Activated CD8-positive, alpha-beta T cell treated with anti-CD3 and anti-CD28 coated beads, Interleukin-2, amount 10 ng/mL, durations not matched to agents 7 days and 5 days (primary cell): Measurements from ENCODE around the gene ATP12A. TPM values are rescaled to one million over a fixed set of nuclear protein-coding genes. Genes with fewer than 3 reads are reported as not detected.
"Not testable (repeated sequence)": the region's sequence is repeated elsewhere in the genome, so short reads cannot be mapped to it uniquely, and the experiment has no call there.

Source experiments
- ATAC-seq: fragments of 150-1000 bp; cut with Tn5 transposase; one replicate; pipeline ENCODE4 v1.10.0; 2021; ENCODE audit warnings: moderate library complexity
- CTCF ChIA-PET: fragments of 350-600 bp; sonication (Branson Sonifier 250); formaldehyde crosslinking; loops from one replicate; lab custom pipeline; 2021; ENCODE audit warnings: antibody characterized with exemption; lab: Charles Lee
- POLR2A ChIA-PET: fragments of 350-600 bp; sonication (Branson Sonifier 250); formaldehyde crosslinking; loops from one replicate; lab custom pipeline; 2021; ENCODE audit warnings: antibody characterized with exemption; lab: Charles Lee
- DNase-seq: peaks from one replicate; pipeline ENCODE4 v3.0.0-alpha.2; 2020
- H3K27ac Mint-ChIP-seq: one replicate; pipeline ENCODE4 v1.8.0; 2021; ENCODE audit warnings: mild to moderate bottlenecking, mixed read lengths
- H3K27me3 Mint-ChIP-seq: one replicate; pipeline ENCODE4 v1.8.0; 2021; ENCODE audit warnings: low read depth, mixed read lengths
- H3K36me3 Mint-ChIP-seq: one replicate; pipeline ENCODE4 v1.8.0; 2021; ENCODE audit warnings: low read depth, mixed read lengths
- H3K4me1 Mint-ChIP-seq: one replicate; pipeline ENCODE4 v1.8.0; 2021; ENCODE audit warnings: low read depth, mixed read lengths
- H3K4me3 Mint-ChIP-seq: one replicate; pipeline ENCODE4 v1.8.0; 2021; ENCODE audit warnings: mild to moderate bottlenecking, mixed read lengths
- H3K9me3 Mint-ChIP-seq: one replicate; pipeline ENCODE4 v1.8.0; 2022; ENCODE audit warnings: mixed read lengths; ENCODE audit not compliant: insufficient read depth
- total RNA-seq, 2 experiments: library from RNA; stranded (reverse); gene quantifications; one replicate each; pipeline ENCODE4 v1.2.3, GENCODE V29; 2021

ATP12A gene
- total RNA-seq, 2 experiments from 2014 or later, result 0.05 to 0.08 TPM

DNA sequence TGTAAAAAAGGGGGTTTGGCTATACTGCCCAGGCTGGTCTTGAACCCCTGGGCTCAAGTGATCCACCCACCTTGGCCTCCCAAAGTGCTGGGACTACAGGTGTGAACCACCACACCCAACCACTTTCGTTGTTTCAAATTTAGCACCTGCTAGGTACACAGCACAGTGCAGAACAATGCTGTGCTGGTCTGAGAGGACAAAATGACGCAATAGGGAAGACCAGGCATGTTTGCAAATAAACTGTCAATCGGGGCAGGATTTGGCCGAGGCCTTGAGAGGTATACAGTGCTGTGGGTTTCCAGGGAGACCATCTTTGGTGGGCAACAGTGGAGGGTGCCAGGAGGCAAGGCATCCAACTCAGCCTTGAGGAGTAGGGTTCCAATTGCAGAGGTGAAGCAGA, 37.0 kb downstream of the ATP12A start:
- DNase-seq, result no peak
- H3K36me3 Mint-ChIP-seq, result no peaks in the 10 kb centered on the region
- H3K27me3 Mint-ChIP-seq, result peaks cover 25% of the 10 kb centered on the region
- ChIA-PET CTCF (interaction anchor here (1.1 to 1.9 kb wide), 3 partner anchors 10 to 33 kb away, joined by 3 to 9 read pairs (median 3); no protein-coding TSS in a partner anchor), POLR2A (no interaction called here)
- no peak overlapping the region for H3K27ac Mint-ChIP-seq
- H3K4me3 Mint-ChIP-seq, result no peak overlapping the region
- no peak for ATAC-seq
- peaks cover 20% of the 10 kb centered on the region for H3K4me1 Mint-ChIP-seq
- no peaks in the 10 kb centered on the region for H3K9me3 Mint-ChIP-seq

GRCh38 chr13:24718192-24718965, 38.2 kb downstream of the ATP12A start:
- Mint-ChIP-seq H3K4me3 (no peak overlapping the region), H3K4me1 (peaks cover 18% of the 10 kb centered on the region), H3K36me3 (no peaks in the 10 kb centered on the region), H3K9me3 (no peaks in the 10 kb centered on the region), H3K27ac (no peak overlapping the region), H3K27me3 (peaks cover 28% of the 10 kb centered on the region)
- CTCF ChIA-PET, result no interaction called here
- DNase-seq (no peak), ATAC-seq (no peak)
- POLR2A ChIA-PET, result no interaction called here

GRCh38 chr13:24719139-24719538, 38.9 kb downstream of the ATP12A start:
- H3K36me3 Mint-ChIP-seq, result no peaks in the 10 kb centered on the region
- ChIA-PET POLR2A (no interaction called here), CTCF (interaction anchor here (1.3 to 2.7 kb wide), 2 partner anchors 25 to 26 kb away, joined by 3 to 8 read pairs; no protein-coding TSS in a partner anchor)
- H3K4me1 Mint-ChIP-seq, result peaks cover 18% of the 10 kb centered on the region
- H3K4me3 Mint-ChIP-seq, result no peak overlapping the region
- no peaks in the 10 kb centered on the region for H3K9me3 Mint-ChIP-seq
- peaks cover 33% of the 10 kb centered on the region for H3K27me3 Mint-ChIP-seq
- no peak overlapping the region for H3K27ac Mint-ChIP-seq
- DNase-seq (no peak), ATAC-seq (no peak)

GRCh38 chr13:24723206-24723605, 43.0 kb downstream of the ATP12A start:
- Mint-ChIP-seq H3K4me1 (peaks cover 28% of the 10 kb centered on the region), H3K27ac (no peak overlapping the region), H3K9me3 (no peaks in the 10 kb centered on the region), H3K27me3 (peaks cover 35% of the 10 kb centered on the region), H3K36me3 (no peaks in the 10 kb centered on the region), H3K4me3 (no peak overlapping the region)
- ATAC-seq (no peak), DNase-seq (no peak)
- CTCF ChIA-PET, result interaction anchor here (0.6 to 7.8 kb wide), 7 partner anchors 9 to 46 kb away, joined by 3 to 71 read pairs (median 3); no protein-coding TSS in a partner anchor
- POLR2A ChIA-PET, result interaction anchor here (0.9 kb wide), 1 partner anchor 31 kb away, joined by 5 read pairs; no protein-coding TSS in a partner anchor

DNA sequence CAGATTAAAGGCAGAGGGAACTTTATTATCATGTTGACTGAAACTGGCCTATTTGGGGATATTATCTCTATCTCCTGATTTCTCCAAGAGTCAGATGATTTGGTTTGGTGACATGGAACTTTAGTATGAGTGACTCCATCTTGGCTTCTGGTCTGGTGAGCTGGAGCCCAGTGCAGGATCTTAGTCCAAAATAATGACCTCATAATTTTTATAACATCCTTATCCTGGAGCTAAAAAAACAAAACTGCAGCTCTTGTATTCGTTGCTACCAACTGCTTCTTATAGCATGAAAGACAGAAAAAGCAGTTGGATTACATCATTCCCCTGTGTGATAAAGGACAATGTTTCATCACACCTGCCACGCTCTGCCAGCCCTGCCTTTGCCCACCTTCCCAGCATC, 44.5 kb downstream of the ATP12A start:
- Mint-ChIP-seq H3K27me3 (peaks cover 31% of the 10 kb centered on the region), H3K27ac (no peak overlapping the region), H3K9me3 (no peaks in the 10 kb centered on the region), H3K4me3 (no peak overlapping the region), H3K36me3 (no peaks in the 10 kb centered on the region), H3K4me1 (peaks cover 28% of the 10 kb centered on the region)
- ATAC-seq (no peak), DNase-seq (no peak)
- CTCF ChIA-PET, result interaction anchor here (1.5 to 7.8 kb wide), 4 partner anchors 13 to 42 kb away, joined by 4 to 71 read pairs (median 36); no protein-coding TSS in a partner anchor
- POLR2A ChIA-PET, result interaction anchor here (0.8 kb wide), 1 partner anchor 30 kb away, joined by 3 read pairs; no protein-coding TSS in a partner anchor

DNA sequence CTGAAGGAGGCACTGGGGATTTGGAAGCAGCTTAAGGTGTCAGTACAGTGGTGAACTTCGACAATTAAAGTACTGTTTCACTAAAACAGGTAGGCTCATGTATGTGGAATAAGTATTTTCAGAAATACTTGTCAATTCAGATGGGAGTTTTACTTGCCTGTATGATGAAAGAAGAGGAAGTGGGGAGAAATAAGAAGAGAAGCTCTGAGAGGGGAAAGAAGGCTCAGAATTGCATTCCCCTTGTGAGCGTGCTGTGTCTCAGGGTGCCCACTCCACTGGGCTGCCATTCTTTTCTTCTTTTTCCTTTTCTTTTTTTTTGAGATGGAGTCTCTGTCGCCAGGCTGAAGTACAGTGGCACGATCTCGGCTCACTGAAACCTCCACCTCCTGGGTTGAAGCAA, 45.2 kb downstream of the ATP12A start:
- no peaks in the 10 kb centered on the region for H3K36me3 Mint-ChIP-seq
- peaks cover 23% of the 10 kb centered on the region for H3K4me1 Mint-ChIP-seq
- no peak overlapping the region for H3K27ac Mint-ChIP-seq
- POLR2A ChIA-PET, result interaction anchor here (0.8 kb wide), 1 partner anchor 31 kb away, joined by 3 read pairs; no protein-coding TSS in a partner anchor
- ATAC-seq (no peak), DNase-seq (no peak)
- no peak overlapping the region for H3K4me3 Mint-ChIP-seq
- CTCF ChIA-PET, result interaction anchor here (1.5 to 7.8 kb wide), 5 partner anchors 14 to 145 kb away, joined by 4 to 71 read pairs (median 21); no protein-coding TSS in a partner anchor
- H3K27me3 Mint-ChIP-seq, result peaks cover 24% of the 10 kb centered on the region
- H3K9me3 Mint-ChIP-seq, result no peaks in the 10 kb centered on the region

GRCh38 chr13:24727731-24728601, 47.8 kb downstream of the ATP12A start:
- H3K36me3 Mint-ChIP-seq, result no peaks in the 10 kb centered on the region
- peaks cover 26% of the 10 kb centered on the region for H3K27me3 Mint-ChIP-seq
- ATAC-seq (peak; percentile 100), DNase-seq (peak; percentile 81)
- H3K4me1 Mint-ChIP-seq, result peaks cover 23% of the 10 kb centered on the region
- no peak overlapping the region for H3K4me3 Mint-ChIP-seq
- ChIA-PET CTCF (interaction anchor here (0.7 to 7.8 kb wide), 21 partner anchors 17 to 276 kb away, joined by 3 to 71 read pairs (median 6); partner anchors contain the start of gene ATP12A), POLR2A (no interaction called here)
- H3K9me3 Mint-ChIP-seq, result no peaks in the 10 kb centered on the region
- no peak overlapping the region for H3K27ac Mint-ChIP-seq

DNA sequence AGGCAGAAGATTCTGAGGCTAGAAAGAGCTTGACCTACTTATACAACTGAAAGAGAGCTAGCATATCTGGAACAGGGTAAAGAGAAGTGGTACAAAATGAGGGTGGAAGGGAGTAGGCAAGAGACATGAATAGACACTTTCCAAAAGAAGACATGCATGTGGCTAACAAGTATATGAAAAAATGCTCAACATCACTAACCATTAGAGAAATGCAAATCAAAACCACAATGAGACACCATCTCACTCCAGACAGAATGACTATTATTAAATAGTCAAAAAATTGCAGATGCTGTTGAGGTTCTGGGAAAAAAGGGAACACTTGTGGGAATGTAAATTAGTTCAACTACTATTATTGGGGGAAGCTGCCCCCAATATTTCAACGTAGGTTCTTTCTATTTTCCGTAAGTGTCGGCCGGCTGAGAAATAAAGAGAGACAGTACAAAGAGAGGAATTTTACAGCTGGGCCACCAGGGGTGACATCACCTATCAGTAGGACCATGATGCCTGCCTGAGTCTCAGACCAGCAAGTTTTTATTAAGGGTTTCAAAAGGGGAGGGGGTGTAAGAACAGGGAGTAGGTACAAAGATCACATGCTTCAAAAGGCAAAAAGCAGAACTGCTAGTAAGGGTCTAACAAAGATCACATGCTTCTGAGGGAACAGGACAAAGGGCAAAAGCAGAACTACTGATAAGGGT, 50.8 kb downstream of the ATP12A start:
- H3K4me3 Mint-ChIP-seq, DNase-seq, ATAC-seq, H3K27ac Mint-ChIP-seq, POLR2A ChIA-PET, H3K36me3 Mint-ChIP-seq, H3K9me3 Mint-ChIP-seq: not testable (repeated sequence)
- peaks cover 15% of the 10 kb centered on the region for H3K4me1 Mint-ChIP-seq
- CTCF ChIA-PET, result interaction anchor here (0.8 kb wide), 1 partner anchor 125 kb away, joined by 3 read pairs; no protein-coding TSS in a partner anchor
- H3K27me3 Mint-ChIP-seq, result peaks cover 12% of the 10 kb centered on the region

DNA sequence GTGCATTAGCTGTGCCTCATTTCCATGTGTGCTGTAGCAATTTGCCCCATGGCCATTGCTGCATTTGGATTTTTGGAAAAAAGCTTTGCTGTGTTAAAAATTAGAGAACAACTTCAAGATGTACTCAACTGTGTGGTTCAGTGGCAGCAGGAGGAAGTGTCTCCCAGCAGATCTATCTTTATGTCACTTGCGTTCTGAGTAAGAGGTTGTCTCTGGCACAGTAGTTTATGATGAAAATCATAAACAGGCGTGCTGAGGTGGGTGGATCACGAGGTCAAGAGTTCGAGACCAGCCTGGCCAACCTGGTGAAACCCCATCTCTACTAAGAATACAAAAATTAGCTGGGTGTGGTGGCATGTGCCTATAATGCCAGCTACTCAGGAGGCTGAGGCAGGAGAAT, 54.7 kb downstream of the ATP12A start:
- no peak for ATAC-seq
- ChIA-PET CTCF (interaction anchor here (1.2 kb wide), 1 partner anchor 12 kb away, joined by 3 read pairs; no protein-coding TSS in a partner anchor), POLR2A (no interaction called here)

DNA sequence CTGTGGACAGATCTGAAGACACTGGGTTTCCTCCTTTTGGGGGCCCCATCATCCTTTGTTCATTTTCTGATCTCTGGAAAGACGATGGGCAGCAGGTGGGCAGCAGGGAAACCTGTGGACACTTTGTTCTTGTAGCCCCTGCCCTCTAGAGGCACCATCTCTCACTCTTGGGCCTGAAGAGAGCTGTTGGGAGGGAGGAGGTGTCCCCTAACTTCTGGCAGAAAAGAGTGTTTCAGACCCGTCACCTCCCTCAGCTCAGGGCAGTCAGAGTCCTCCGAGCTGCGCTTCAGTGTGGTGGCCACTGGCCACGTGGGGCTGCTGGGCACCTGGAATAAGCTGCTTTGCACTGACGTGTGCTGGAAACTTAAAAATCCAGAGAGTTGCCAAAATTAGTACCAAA, 56.8 kb downstream of the ATP12A start:
- peaks cover 2% of the 10 kb centered on the region for H3K27me3 Mint-ChIP-seq
- H3K36me3 Mint-ChIP-seq, result no peaks in the 10 kb centered on the region
- CTCF ChIA-PET, result no interaction called here
- no peaks in the 10 kb centered on the region for H3K4me1 Mint-ChIP-seq
- H3K4me3 Mint-ChIP-seq, result no peak overlapping the region
- no peak for ATAC-seq
- H3K27ac Mint-ChIP-seq, result no peak overlapping the region
- POLR2A ChIA-PET, result no interaction called here
- H3K9me3 Mint-ChIP-seq, result no peaks in the 10 kb centered on the region
- DNase-seq, result no peak

More for the DNA sequence above, 54.7 kb downstream of the ATP12A start:
- H3K36me3 Mint-ChIP-seq, result no peaks in the 10 kb centered on the region
- H3K4me3 Mint-ChIP-seq, result no peak overlapping the region
- no peak for DNase-seq
- no peaks in the 10 kb centered on the region for H3K4me1 Mint-ChIP-seq
- peaks cover 9% of the 10 kb centered on the region for H3K27me3 Mint-ChIP-seq
- no peak overlapping the region for H3K27ac Mint-ChIP-seq
- no peaks in the 10 kb centered on the region for H3K9me3 Mint-ChIP-seq

- Mint-ChIP-seq H3K4me1 (peaks cover 3% of the 10 kb centered on the region), H3K36me3 (no peaks in the 10 kb centered on the region), H3K27ac (no peak overlapping the region), H3K9me3 (no peaks in the 10 kb centered on the region), H3K27me3 (peaks cover 6% of the 10 kb centered on the region), H3K4me3 (no peak overlapping the region)
- DNase-seq, result no peak
- CTCF ChIA-PET, result interaction anchor here (1.4 kb wide), 1 partner anchor 257 kb away, joined by 4 read pairs; no protein-coding TSS in a partner anchor
- POLR2A ChIA-PET, result no interaction called here
- no peak for ATAC-seq
Observed at GRCh38 chr13:24738366-24738847, 58.2 kb downstream of the ATP12A start.
